ENCODE data around the gene GATA3. TPM values are rescaled to one million over a fixed set of nuclear protein-coding genes. Genes with fewer than 3 reads are reported as not detected.
A peak's percentile ranks its signal among the peaks of the same experiment; 100 is the strongest.

GATA3 gene
- total RNA-seq, 1 donor from 2014 or later, result under 0.01 TPM

GRCh38 chr10:8064436-8064835 lies 9.9 kb downstream of the GATA3 start:
- Histone ChIP-seq H3K27me3 (ENCODE audit: control insufficient read depth, insufficient read depth, low read length) (peaks cover 13% of the 10 kb centered on the region), H3K36me3 (ENCODE audit: control insufficient read depth, insufficient read depth, low read length) (no peaks in the 10 kb centered on the region), H3K4me3 (ENCODE audit: low read depth, low read length) (no peak overlapping the region)
- TF ChIP-seq, protein P1, sequence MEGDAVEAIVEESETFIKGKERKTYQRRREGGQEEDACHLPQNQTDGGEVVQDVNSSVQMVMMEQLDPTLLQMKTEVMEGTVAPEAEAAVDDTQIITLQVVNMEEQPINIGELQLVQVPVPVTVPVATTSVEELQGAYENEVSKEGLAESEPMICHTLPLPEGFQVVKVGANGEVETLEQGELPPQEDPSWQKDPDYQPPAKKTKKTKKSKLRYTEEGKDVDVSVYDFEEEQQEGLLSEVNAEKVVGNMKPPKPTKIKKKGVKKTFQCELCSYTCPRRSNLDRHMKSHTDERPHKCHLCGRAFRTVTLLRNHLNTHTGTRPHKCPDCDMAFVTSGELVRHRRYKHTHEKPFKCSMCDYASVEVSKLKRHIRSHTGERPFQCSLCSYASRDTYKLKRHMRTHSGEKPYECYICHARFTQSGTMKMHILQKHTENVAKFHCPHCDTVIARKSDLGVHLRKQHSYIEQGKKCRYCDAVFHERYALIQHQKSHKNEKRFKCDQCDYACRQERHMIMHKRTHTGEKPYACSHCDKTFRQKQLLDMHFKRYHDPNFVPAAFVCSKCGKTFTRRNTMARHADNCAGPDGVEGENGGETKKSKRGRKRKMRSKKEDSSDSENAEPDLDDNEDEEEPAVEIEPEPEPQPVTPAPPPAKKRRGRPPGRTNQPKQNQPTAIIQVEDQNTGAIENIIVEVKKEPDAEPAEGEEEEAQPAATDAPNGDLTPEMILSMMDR (IDR thresholded peaks at IDR 0.05; ENCODE audit: insufficient read depth, low read length, severe bottlenecking), result no peak
- no peak for FAIRE-seq
- DNase-seq (ENCODE audit: low read depth), result no peak

- Histone ChIP-seq H3K4me3 (ENCODE audit: low read depth, low read length) (no peak overlapping the region), H3K36me3 (ENCODE audit: control insufficient read depth, insufficient read depth, low read length) (no peaks in the 10 kb centered on the region), H3K27me3 (ENCODE audit: control insufficient read depth, insufficient read depth, low read length) (peaks cover 10% of the 10 kb centered on the region)
- TF ChIP-seq, protein P1 (IDR thresholded peaks at IDR 0.05; ENCODE audit: insufficient read depth, low read length, severe bottlenecking), result no peak
- DNase-seq (ENCODE audit: low read depth) (peak; percentile 84), FAIRE-seq (no peak)
Observed at GRCh38 chr10:8065651-8066050, 11.2 kb downstream of the GATA3 start.

- Histone ChIP-seq H3K36me3 (ENCODE audit: control insufficient read depth, insufficient read depth, low read length) (no peaks in the 10 kb centered on the region), H3K4me3 (ENCODE audit: low read depth, low read length) (no peak overlapping the region), H3K27me3 (ENCODE audit: control insufficient read depth, insufficient read depth, low read length) (peaks cover 10% of the 10 kb centered on the region)
- TF ChIP-seq, protein P1 (IDR thresholded peaks at IDR 0.05; ENCODE audit: insufficient read depth, low read length, severe bottlenecking), result no peak
- FAIRE-seq (no peak), DNase-seq (ENCODE audit: low read depth) (no peak)
Observed at GRCh38 chr10:8066124-8066523, 11.6 kb downstream of the GATA3 start.

GRCh38 chr10:8066797-8067196 lies 12.3 kb downstream of the GATA3 start:
- TF ChIP-seq, protein P1 (IDR thresholded peaks at IDR 0.05; ENCODE audit: insufficient read depth, low read length, severe bottlenecking), result no peak
- no peak for DNase-seq (ENCODE audit: low read depth)
- peaks cover 9% of the 10 kb centered on the region for H3K27me3 ChIP-seq (ENCODE audit: control insufficient read depth, insufficient read depth, low read length)
- no peak for FAIRE-seq
- H3K36me3 ChIP-seq (ENCODE audit: control insufficient read depth, insufficient read depth, low read length), result no peaks in the 10 kb centered on the region
- H3K4me3 ChIP-seq (ENCODE audit: low read depth, low read length), result no peak overlapping the region

- peaks cover 4% of the 10 kb centered on the region for H3K27me3 ChIP-seq (ENCODE audit: control insufficient read depth, insufficient read depth, low read length)
- TF ChIP-seq, protein P1 (IDR thresholded peaks at IDR 0.05; ENCODE audit: insufficient read depth, low read length, severe bottlenecking), result no peak
- DNase-seq (ENCODE audit: low read depth), result no peak
- H3K36me3 ChIP-seq (ENCODE audit: control insufficient read depth, insufficient read depth, low read length), result no peaks in the 10 kb centered on the region
- FAIRE-seq, result no peak
- no peak overlapping the region for H3K4me3 ChIP-seq (ENCODE audit: low read depth, low read length)
Observed at GRCh38 chr10:8069108-8069507, 14.6 kb downstream of the GATA3 start.

GRCh38 chr10:8069627-8070026 lies 15.1 kb downstream of the GATA3 start:
- no peaks in the 10 kb centered on the region for H3K27me3 ChIP-seq (ENCODE audit: control insufficient read depth, insufficient read depth, low read length)
- DNase-seq (ENCODE audit: low read depth), result no peak
- TF ChIP-seq, protein P1 (IDR thresholded peaks at IDR 0.05; ENCODE audit: insufficient read depth, low read length, severe bottlenecking), result no peak
- no peaks in the 10 kb centered on the region for H3K36me3 ChIP-seq (ENCODE audit: control insufficient read depth, insufficient read depth, low read length)
- FAIRE-seq, result no peak
- H3K4me3 ChIP-seq (ENCODE audit: low read depth, low read length), result no peak overlapping the region

Data from bronchial epithelial cell (primary cell).